Lower leg skin (tissue), 4 donors: ENCODE data around the gene IFIT3. TPM values are rescaled to one million over a fixed set of nuclear protein-coding genes. Genes with fewer than 3 reads are reported as not detected.
"Not testable (repeated sequence)": the region's sequence is repeated elsewhere in the genome, so short reads cannot be mapped to it uniquely, and the experiment has no call there.

ENCODE experiments used
- DNase-seq, 2 donors: peaks; one replicate each; pipeline ENCODE4 v3.0.0-alpha.2; 2019; ENCODE audit warnings: low spot score in 2 of 2
- H3K4me3 ChIP-seq: fragments of 200-600 bp; sonication (generic); 2 replicates; pipeline ENCODE4 v1.5.1; 2017; ENCODE audit warnings: mild to moderate bottlenecking, low read depth; ENCODE audit not compliant: poor library complexity, severe bottlenecking
- CTCF ChIP-seq, 3 donors: fragments of 450-650 bp; IDR thresholded peaks; one replicate each; pipeline ENCODE4 v1.5.1; 2016; ENCODE audit warnings: antibody characterized with exemption in 3 of 3, mild to moderate bottlenecking in 3 of 3, moderate library complexity in 2 of 3
- POLR2A ChIP-seq, 2 donors: fragments of 450-650 bp; IDR thresholded peaks; one replicate each; pipeline ENCODE4 v1.6.1; 2016 to 2017; ENCODE audit warnings: antibody characterized with exemption in 2 of 2, mild to moderate bottlenecking in 1 of 2, moderate library complexity in 1 of 2
- WGBS, 2 donors: methylation state at CpG; one replicate each; pipeline ENCODE4 v1.1.5; 2018; 5-methylcytosine and 5-hydroxymethylcytosine counted together
- intact Hi-C: fragments of 100-400 bp; cut with DNase I; formaldehyde crosslinking; loops from one replicate; pipeline ENCODE4 v1.15.0; 2023; ENCODE audit warnings: low total_unique reads
- total RNA-seq, 4 donors: library from RNA; depleted of rRNA; stranded (reverse); fragments of >200 nt; gene quantifications; one replicate each; pipeline ENCODE4 v1.1.0, GENCODE V29; 2016

The IFIT3 gene
- total RNA-seq, 4 donors from 2014 or later = 1.1 to 8.2 (median 3.7) TPM

GRCh38 chr10:89329151-89329550 lies 1.4 kb downstream of the IFIT3 start:
- intact Hi-C loops = no loop called here

GRCh38 chr10:89330014-89330413 lies 2.2 kb downstream of the IFIT3 start:
- H3K4me3 ChIP-seq, DNase-seq, intact Hi-C loops: not testable (repeated sequence)
- WGBS, 2 donors = 74% methylated on average over 3 of the region's 3 CpGs

More at GRCh38 chr10:89329151-89329550, 1.4 kb downstream of the IFIT3 start:
- no peak overlapping the region for H3K4me3 ChIP-seq
- no peak for DNase-seq
- TF ChIP-seq CTCF (IDR thresholded peaks at IDR 0.05) = no peak
- TF ChIP-seq POLR2A (IDR thresholded peaks at IDR 0.05) = no peak
- 88 to 91% methylated on average over 2 of the region's 2 CpGs for WGBS, 2 donors

GRCh38 chr10:89330537-89331212 lies 2.9 kb downstream of the IFIT3 start:
- intact Hi-C loops = no loop called here
- no peak overlapping the region for H3K4me3 ChIP-seq
- DNase-seq = no peak
- TF ChIP-seq CTCF (IDR thresholded peaks at IDR 0.05) (no peak), POLR2A (IDR thresholded peaks at IDR 0.05) (no peak)

DNA sequence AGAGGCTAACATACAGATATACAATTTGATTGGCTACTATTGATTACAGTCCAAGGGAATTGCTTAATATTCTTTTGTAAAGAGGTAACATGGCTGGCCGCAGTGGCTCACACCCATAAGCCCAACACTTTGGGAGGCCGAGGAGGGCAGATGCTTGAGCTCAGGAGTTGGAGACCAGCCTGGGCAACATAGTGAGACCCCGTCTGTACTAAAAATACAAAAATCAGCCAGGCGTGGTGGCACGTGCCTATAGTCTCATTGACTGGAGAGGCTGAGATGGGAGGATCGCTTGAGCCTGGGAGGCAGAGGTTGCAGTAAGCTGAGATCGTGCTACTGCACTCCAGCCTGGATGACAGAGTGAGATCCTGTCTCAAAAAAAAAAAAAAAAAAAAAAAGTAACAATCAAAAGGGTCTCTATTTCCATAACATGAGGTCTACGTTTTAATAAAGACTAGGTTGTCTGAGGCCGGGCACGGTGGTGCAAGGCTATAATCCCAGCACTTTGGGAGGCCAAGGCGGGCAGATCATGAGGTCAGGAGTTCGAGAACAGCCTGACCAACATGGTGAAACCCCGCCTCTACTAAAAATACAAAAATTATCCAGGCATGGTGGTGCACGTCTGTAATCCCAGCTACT lies 3.8 kb downstream of the IFIT3 start:
- 79 to 81% methylated on average over 14 of the region's 14 CpGs for WGBS, 2 donors
- intact Hi-C loops, DNase-seq, H3K4me3 ChIP-seq: not testable (repeated sequence)

DNA sequence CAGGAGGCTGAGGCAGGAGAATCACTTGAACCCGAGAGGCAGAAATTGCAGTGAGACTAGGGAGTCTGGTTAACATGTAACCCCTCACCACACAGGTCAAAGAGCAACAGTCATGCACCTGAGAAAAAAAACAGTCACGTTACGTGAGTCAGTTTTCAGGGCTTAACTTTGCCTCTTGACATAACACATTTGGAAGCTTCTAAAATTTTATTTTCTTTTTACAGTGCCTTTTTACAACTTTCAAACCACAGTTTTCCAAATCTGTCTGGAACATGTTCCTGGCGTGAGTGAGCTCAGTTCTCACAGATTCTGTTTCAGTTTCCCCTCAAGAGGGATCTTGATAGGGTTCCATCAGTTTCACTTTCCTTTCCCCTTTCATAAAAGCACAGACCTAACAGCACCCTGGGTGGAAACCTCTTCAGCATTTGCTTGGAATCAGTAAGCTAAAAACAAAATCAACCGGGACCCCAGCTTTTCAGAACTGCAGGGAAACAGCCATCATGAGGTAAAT lies 4.4 kb downstream of the IFIT3 start:
- no peak for DNase-seq
- intact Hi-C loops = no loop called here
- WGBS, 2 donors = 4 to 5% methylated on average over 5 of the region's 5 CpGs
- no peak for TF ChIP-seq POLR2A (IDR thresholded peaks at IDR 0.05)
- no peak for TF ChIP-seq CTCF (IDR thresholded peaks at IDR 0.05)
- no peak overlapping the region for H3K4me3 ChIP-seq

- TF ChIP-seq POLR2A (IDR thresholded peaks at IDR 0.05) (no peak), CTCF (IDR thresholded peaks at IDR 0.05) (no peak)
- 84 to 96% methylated on average over 3 of the region's 3 CpGs for WGBS, 2 donors
- DNase-seq = no peak
- no peak overlapping the region for H3K4me3 ChIP-seq
- intact Hi-C loops = no loop called here
Observed at GRCh38 chr10:89335226-89335625, 7.4 kb downstream of the IFIT3 start.
